Uterus (tissue), 4 donors: Measurements from ENCODE around the gene ITGAL. TPM values are rescaled to one million over a fixed set of nuclear protein-coding genes. Genes with fewer than 3 reads are reported as not detected.

ENCODE experiments used
- DNase-seq, 2 donors: peaks; one replicate each; pipeline ENCODE4 v3.0.0-alpha.2; 2019 to 2020
- H3K27ac ChIP-seq, 2 donors: fragments of 200-600 bp; sonication (generic); 1 replicate in 1 of 2; 2 replicates in 1 of 2; pipeline ENCODE4 v1.5.1; 2016 to 2018
- H3K27me3 ChIP-seq, 2 donors: fragments of 200-600 bp; sonication (generic); one replicate each; pipeline ENCODE4 v1.5.1; 2018 to 2019; ENCODE audit warnings: control low read depth in 1 of 2
- H3K36me3 ChIP-seq, 2 donors: fragments of 200-600 bp; sonication (generic); one replicate each; pipeline ENCODE4 v1.5.1; 2019; ENCODE audit warnings: control low read depth in 1 of 2
- H3K4me1 ChIP-seq, 2 donors: fragments of 200-600 bp; sonication (generic); one replicate each; pipeline ENCODE4 v1.5.1; 2018 to 2019; ENCODE audit warnings: control low read depth in 1 of 2
- H3K4me3 ChIP-seq, 2 donors: fragments of 200-600 bp; sonication (generic); 1 replicate in 1 of 2; 2 replicates in 1 of 2; pipeline ENCODE4 v1.5.1; 2018 to 2019; ENCODE audit warnings: mild to moderate bottlenecking in 1 of 2
- H3K9me3 ChIP-seq, 2 donors: fragments of 200-600 bp; sonication (generic); one replicate each; pipeline ENCODE4 v1.5.1; 2019; ENCODE audit warnings: control low read depth in 1 of 2
- POLR2A ChIP-seq, 2 donors: fragments of 450-650 bp; IDR thresholded peaks; one replicate each; pipeline ENCODE4 v1.6.1; 2016; ENCODE audit warnings: antibody characterized with exemption in 2 of 2, mild to moderate bottlenecking in 1 of 2, moderate library complexity in 1 of 2
- intact Hi-C: fragments of 100-400 bp; cut with DNase I; formaldehyde crosslinking; loops from one replicate; pipeline ENCODE4 v1.15.1; 2023; ENCODE audit warnings: low total_unique reads
- total RNA-seq, 4 donors: library from RNA; depleted of rRNA in 3 of 4; stranded (reverse); fragments of >200 nt in 3 of 4; gene quantifications; one replicate each; pipeline versions ENCODE4 v1.1.0 to v1.2.4, GENCODE V29; 2014 to 2023
- TF ChIP-seq, protein P1 (sequence below), 4 experiments: fragments of 200-600 bp in 2 of 4; fragments of 450-650 bp in 2 of 4; sonication (generic) in 2 of 4; IDR thresholded peaks; one replicate each; pipeline ENCODE4 v1.5.1; 2016 to 2019; ENCODE audit warnings: antibody characterized with exemption in 4 of 4, mild to moderate bottlenecking in 2 of 4, moderate library complexity in 1 of 4
- donor health status: DM: yes; HTN: yes; CAD: no.

The ITGAL gene
- total RNA-seq, 4 donors from 2014 or later = 3.6 to 5.6 (median 4.7) TPM; not detected in 1

DNA sequence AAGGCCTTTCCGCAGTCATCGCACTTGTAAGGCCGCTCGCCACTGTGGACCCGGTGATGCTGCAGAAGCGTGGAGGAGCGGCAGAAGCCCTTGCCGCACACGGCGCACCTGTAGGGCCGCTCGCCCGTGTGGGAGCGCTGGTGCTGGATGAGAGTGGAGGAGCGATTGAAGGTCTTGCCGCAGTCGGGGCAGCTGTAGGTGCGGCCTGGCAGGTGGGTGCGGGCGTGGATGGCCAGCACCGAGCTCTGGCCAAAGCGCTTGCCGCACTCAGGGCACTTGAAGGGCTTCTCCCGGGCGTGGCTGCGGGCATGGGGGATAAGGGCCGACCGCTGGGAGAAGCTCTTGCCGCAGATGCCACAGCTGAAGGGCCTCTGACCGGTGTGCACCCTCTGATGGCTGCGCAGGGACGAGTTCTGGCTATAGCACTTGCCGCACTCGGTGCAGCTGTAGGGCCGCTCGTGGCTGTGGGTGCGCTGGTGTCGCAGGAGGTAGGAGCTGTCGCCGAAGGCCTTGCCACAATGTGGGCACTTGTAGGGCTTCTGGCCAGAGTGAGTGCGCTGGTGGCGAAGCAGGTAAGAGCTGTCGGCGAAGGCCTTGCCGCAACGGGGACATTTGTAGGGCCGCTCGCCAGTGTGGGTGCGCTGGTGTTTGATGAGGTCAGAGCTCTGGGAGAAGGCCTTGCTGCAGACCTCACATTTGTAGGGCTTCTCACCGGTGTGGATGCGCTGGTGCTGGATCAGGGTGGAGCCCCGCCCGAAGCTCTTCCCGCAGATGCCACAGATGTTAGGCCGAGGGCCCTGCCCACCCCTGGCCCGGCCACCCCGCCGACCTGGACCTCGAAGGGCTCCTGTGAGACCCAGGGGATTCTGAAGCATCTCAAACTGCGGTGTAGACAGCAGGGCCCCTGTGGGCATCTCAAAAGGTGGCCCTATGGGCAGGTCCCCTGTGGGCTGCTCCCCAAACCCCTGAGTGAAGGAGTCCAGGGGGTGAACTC is 52.3 kb downstream of the ITGAL start:
- Histone ChIP-seq H3K27me3 (no peaks in the 10 kb centered on the region), H3K36me3 (no peaks in the 10 kb centered on the region), H3K4me1 (peaks cover 0 to 6% of the 10 kb centered on the region in 2 donors), H3K4me3 (no peak overlapping the region), H3K27ac (no peak overlapping the region), H3K9me3 (no peaks in the 10 kb centered on the region)
- intact Hi-C loops = no loop called here
- no peak for TF ChIP-seq POLR2A (IDR thresholded peaks at IDR 0.05)
- TF ChIP-seq, protein P1, sequence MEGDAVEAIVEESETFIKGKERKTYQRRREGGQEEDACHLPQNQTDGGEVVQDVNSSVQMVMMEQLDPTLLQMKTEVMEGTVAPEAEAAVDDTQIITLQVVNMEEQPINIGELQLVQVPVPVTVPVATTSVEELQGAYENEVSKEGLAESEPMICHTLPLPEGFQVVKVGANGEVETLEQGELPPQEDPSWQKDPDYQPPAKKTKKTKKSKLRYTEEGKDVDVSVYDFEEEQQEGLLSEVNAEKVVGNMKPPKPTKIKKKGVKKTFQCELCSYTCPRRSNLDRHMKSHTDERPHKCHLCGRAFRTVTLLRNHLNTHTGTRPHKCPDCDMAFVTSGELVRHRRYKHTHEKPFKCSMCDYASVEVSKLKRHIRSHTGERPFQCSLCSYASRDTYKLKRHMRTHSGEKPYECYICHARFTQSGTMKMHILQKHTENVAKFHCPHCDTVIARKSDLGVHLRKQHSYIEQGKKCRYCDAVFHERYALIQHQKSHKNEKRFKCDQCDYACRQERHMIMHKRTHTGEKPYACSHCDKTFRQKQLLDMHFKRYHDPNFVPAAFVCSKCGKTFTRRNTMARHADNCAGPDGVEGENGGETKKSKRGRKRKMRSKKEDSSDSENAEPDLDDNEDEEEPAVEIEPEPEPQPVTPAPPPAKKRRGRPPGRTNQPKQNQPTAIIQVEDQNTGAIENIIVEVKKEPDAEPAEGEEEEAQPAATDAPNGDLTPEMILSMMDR (IDR thresholded peaks at IDR 0.05) = no peak
- DNase-seq = no peak

DNA sequence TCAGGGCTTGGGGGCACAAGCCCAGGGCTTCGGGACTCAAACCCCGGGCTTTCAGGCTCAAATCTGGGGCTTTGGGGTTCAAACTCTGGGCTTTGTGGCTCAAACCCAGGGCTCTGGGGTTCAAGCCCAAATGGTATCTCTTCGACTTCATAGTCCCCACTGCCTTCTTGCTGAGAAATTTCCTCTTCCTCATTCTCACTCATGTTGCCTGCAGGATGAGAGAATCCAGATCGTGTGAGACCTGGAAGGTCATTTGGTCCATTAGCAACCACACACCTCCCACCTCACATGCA is 53.2 kb downstream of the ITGAL start:
- no peaks in the 10 kb centered on the region for H3K9me3 ChIP-seq
- no peak for TF ChIP-seq POLR2A (IDR thresholded peaks at IDR 0.05)
- DNase-seq = no peak
- H3K4me3 ChIP-seq = peak overlapping the region; percentile 91 to 98
- no peaks in the 10 kb centered on the region for H3K36me3 ChIP-seq
- no peaks in the 10 kb centered on the region for H3K27me3 ChIP-seq
- intact Hi-C loops = no loop called here
- H3K27ac ChIP-seq = peak overlapping the region; percentile 96 to 100
- peaks cover 0 to 6% of the 10 kb centered on the region in 2 donors for H3K4me1 ChIP-seq

DNA sequence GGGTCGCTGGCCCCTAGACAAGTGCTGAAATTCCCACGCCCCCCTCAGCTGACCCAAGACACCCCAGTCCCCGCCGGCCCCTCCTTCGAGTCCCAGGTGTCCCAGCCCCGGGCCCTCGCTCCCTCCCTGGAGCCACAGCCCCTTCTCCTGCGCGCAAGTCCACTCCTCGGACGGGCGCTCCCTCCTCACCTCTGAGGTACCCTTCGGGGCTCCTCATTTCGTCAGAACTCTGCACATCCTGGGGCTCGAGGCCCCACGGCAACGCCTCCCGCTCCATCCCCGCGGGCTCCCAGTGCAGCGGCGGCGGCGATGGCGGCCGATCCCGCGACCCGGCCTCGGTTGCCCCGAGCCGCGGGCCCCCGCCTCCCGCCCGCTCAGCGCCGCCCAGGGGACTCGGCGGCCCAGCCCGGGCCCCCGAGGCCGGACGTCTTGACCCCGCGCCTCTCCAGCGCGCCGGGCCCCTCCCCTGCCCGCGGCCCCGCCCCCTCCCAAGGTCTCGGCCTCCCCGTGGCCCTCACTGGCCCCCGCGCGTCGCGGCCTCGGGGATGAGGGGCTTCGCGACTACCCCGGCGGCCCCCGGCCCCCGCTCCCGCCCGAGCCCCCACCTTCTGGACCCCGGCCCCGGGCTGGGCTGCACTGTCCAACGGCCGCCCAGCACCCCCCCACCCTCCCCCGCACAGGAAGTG is 53.7 kb downstream of the ITGAL start, which contains the start of gene ZNF768:
TSS of gene ZNF768 (minus strand) at position 430 of the 686 bp plus-strand sequence. CDS start at position 277, 153 bp downstream.
- peak within 1 kb of the TSS; percentile 91 to 98 for H3K4me3 ChIP-seq
- peaks cover 0 to 6% of the 10 kb centered on the region in 2 donors for H3K4me1 ChIP-seq
- peak; percentile 49 to 50 for DNase-seq
- intact Hi-C loops = no loop called here
- H3K27ac ChIP-seq = peak within 1 kb of the TSS; percentile 96 to 100
- TF ChIP-seq POLR2A (IDR thresholded peaks at IDR 0.05) = peak in 1 of 2 donors; percentile 21
- TF ChIP-seq, protein P1 (IDR thresholded peaks at IDR 0.05) = no peak
- no peaks in the 10 kb centered on the region for H3K9me3 ChIP-seq
- H3K27me3 ChIP-seq = no peaks in the 10 kb centered on the region
- no peaks in the 10 kb centered on the region for H3K36me3 ChIP-seq

DNA sequence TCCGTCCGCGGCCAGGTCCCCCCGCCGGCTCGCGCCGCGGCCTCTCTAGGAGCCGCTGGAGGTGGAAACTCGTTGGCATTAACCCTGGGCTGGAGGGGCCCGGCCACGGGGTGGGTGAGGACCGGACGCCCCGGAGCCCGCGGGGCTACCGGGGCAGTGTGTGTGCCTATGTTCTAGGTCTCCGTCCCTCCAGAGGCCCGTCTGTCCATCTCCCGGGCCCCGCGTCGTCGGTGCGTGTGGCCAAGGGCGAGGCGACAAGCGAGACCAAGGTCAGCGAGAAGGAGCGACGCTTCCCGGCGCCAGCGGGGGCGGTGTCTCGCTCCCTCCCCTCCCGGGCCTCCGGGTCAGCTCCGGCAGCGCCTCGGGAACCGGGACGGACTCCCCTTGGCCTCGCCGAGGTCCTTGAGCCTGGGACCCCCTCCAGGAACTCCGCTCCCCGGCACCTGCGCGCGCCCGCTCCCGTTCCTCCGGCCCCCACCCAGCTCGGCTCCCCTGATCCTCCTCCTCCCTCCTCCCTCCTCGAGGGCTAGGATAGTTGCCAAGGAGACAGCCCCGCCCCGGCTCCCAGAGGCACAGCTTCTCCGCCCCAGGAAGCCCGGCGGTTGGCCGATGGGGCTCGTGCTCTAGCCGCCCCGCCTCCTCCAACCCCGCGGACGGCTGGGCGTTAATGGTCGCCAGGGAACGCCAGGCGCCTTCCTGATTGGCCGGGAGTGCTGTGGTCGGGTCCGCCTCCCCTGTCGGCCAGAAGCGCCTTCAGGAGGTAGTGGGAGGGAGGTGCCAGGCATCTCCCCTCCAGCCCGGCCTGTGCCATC is 54.5 kb downstream of the ITGAL start:
- peak in 1 of 2 donors; percentile 6 for TF ChIP-seq POLR2A (IDR thresholded peaks at IDR 0.05)
- TF ChIP-seq, protein P1 (IDR thresholded peaks at IDR 0.05) = peak in 3 of 4 experiments; percentile 37 to 51 (median 37)
- intact Hi-C loops = no loop called here
- Histone ChIP-seq H3K27me3 (no peaks in the 10 kb centered on the region), H3K9me3 (no peaks in the 10 kb centered on the region), H3K4me1 (peaks cover 0 to 6% of the 10 kb centered on the region in 2 donors), H3K4me3 (peak overlapping the region; percentile 91 to 98), H3K36me3 (no peaks in the 10 kb centered on the region), H3K27ac (peak overlapping the region; percentile 96 to 100)
- DNase-seq = peak; percentile 98 to 99

DNA sequence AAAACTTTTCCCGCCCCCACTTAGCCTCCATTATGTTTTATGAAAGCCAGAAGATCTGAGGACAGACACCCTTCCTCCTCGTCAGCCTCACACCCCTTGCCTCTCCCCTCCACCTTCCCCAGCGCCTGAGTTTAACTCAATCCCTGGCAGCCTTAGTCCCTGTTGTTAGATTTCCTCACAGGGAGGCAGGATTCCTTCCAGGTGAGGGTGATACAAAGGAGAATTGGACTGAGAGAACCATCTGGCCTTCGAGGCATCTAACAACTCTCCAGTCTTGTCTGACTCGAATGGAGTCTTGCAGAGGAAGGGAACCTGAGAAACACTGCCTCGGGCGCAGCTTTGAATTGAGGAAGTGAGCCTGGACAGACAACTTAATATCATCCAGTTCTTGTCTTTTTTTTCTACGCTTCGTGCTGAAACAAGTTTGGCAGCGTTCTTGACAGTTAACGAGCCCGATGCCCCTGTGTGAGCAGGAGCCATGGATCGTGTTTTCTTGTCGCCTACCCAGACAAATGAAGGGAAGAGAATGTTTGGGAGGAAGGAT is 55.2 kb downstream of the ITGAL start:
- Histone ChIP-seq H3K27me3 (no peaks in the 10 kb centered on the region), H3K27ac (peak overlapping the region; percentile 96 to 100), H3K36me3 (no peaks in the 10 kb centered on the region), H3K4me3 (peak overlapping the region; percentile 17 to 91), H3K9me3 (no peaks in the 10 kb centered on the region), H3K4me1 (peaks cover 0 to 6% of the 10 kb centered on the region in 2 donors)
- no peak for DNase-seq
- intact Hi-C loops = no loop called here
- TF ChIP-seq, protein P1 (IDR thresholded peaks at IDR 0.05) = no peak
- no peak for TF ChIP-seq POLR2A (IDR thresholded peaks at IDR 0.05)
